ENCODE measurements around the gene PNP.

GRCh38 chr14:20429801-20430669 is 39.2 kb upstream of the PNP start:
- TF ChIP-seq POLR2A (IDR thresholded peaks at IDR 0.05; ENCODE audit: low read length) (no peak), GATA1 (IDR thresholded peaks at IDR 0.05; ENCODE audit: low read depth, low read length) (no peak)

All from erythroblast (primary cell).